Measurements from ENCODE around the gene UCHL5. TPM values are rescaled to one million over a fixed set of nuclear protein-coding genes. Genes with fewer than 3 reads are reported as not detected.

The UCHL5 gene, protein sequence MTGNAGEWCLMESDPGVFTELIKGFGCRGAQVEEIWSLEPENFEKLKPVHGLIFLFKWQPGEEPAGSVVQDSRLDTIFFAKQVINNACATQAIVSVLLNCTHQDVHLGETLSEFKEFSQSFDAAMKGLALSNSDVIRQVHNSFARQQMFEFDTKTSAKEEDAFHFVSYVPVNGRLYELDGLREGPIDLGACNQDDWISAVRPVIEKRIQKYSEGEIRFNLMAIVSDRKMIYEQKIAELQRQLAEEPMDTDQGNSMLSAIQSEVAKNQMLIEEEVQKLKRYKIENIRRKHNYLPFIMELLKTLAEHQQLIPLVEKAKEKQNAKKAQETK
- total RNA-seq: 19.7 TPM

DNA sequence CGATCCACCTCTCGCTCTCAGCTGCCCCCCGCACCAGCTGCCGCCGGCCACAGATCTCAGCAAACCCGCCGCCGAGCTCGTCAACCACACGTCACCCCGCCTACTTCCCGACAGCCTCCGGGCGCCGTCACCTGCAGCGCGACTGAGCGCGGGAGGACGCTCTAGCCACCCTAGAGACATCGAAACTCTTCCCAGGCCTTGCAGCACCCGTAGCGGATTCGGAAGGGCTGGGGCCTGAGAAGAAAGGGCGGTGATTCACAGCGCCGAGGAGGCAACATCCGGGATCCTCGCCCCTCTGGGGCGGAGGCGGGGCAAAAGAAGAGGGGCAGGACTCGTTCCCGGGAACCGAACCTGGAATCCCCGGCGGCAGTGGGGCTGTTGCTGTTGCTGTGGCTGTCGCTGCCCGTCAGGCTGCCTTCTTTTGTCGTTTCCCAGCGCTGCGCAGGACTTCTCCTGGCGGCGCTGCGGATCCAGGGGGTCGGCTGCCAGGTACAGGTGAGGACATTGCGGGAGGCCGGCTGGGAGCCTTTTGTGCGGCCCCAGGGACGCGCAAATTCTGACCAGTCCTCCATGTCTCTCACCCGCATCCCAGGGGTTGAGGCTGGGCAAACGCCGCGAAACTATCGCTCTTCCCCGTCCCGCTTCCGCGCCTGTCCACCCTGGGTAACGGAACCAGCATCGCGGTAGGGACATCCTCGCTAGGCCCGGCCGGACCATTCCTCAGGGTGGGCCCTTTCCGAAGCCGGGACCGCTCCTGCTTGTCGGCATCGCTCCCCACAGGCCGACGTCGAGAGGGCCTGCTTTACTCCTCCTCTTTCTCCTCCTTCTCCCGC is at the start of gene UCHL5, which contains the start of gene RO60:
Gene UCHL5 (minus strand): TSS at position 79 of the 833 bp plus-strand sequence. CDS start 100 bp downstream, outside the sequence.
Gene RO60 (plus strand): TSS at position 331 of the 833 bp plus-strand sequence. CDS start 9,443 bp downstream, outside the sequence.
- no peaks in the 10 kb centered on the region for H3K9me3 ChIP-seq (ENCODE audit: low read depth, low read length)
- peaks cover 23% of the 10 kb centered on the region for H3K4me1 ChIP-seq (ENCODE audit: insufficient read depth, low read length)
- peak within 1 kb of the TSS; percentile 91 for H3K4me3 ChIP-seq (ENCODE audit: low read length)
- H3K27me3 ChIP-seq (ENCODE audit: insufficient read depth, low read length): no peaks in the 10 kb centered on the region

DNA sequence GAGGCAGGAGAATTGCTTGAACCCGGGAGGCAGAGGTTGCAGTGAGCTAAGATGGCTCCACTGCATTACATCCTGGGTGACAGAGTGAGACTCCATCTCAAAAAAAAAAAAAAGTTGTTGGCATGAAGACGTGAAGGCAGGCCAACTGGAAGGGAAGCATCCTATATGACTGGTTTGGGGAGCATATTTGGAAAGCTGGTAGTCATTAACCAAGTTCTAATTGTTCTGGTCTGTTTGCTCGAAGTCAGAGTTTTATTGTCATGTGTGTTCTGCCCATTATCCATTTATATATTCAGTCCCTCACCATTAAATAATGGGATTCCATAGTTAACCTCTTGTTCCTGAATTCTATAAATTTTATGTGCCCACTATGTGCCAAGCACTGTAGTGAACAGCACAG is 49.3 kb upstream of the UCHL5 start:
- Histone ChIP-seq H3K9me3 (ENCODE audit: low read depth, low read length) (no peaks in the 10 kb centered on the region), H3K27me3 (ENCODE audit: insufficient read depth, low read length) (no peaks in the 10 kb centered on the region), H3K4me3 (ENCODE audit: low read length) (no peak overlapping the region), H3K4me1 (ENCODE audit: insufficient read depth, low read length) (peaks cover 31% of the 10 kb centered on the region)

DNA sequence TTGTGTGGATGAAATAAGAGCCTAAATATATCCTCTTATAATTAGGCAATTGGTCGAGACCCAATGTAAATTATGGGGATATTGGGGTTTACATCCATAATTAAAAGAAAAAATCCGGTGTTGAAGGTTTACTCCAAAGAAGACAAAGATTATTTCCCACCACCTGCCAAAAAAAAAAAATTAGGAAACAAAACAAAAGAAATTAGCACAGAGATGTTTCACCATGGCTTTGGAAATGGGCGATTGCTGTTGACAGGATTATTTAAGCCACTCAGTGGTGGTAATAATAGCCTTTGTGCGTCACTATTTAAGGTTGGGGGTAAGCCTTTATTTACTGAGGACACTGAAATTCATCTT is 46.6 kb upstream of the UCHL5 start:
- H3K4me3 ChIP-seq (ENCODE audit: low read length): peak overlapping the region; percentile 63
- no peaks in the 10 kb centered on the region for H3K9me3 ChIP-seq (ENCODE audit: low read depth, low read length)
- peaks cover 19% of the 10 kb centered on the region for H3K4me1 ChIP-seq (ENCODE audit: insufficient read depth, low read length)
- H3K27me3 ChIP-seq (ENCODE audit: insufficient read depth, low read length): no peaks in the 10 kb centered on the region

DNA sequence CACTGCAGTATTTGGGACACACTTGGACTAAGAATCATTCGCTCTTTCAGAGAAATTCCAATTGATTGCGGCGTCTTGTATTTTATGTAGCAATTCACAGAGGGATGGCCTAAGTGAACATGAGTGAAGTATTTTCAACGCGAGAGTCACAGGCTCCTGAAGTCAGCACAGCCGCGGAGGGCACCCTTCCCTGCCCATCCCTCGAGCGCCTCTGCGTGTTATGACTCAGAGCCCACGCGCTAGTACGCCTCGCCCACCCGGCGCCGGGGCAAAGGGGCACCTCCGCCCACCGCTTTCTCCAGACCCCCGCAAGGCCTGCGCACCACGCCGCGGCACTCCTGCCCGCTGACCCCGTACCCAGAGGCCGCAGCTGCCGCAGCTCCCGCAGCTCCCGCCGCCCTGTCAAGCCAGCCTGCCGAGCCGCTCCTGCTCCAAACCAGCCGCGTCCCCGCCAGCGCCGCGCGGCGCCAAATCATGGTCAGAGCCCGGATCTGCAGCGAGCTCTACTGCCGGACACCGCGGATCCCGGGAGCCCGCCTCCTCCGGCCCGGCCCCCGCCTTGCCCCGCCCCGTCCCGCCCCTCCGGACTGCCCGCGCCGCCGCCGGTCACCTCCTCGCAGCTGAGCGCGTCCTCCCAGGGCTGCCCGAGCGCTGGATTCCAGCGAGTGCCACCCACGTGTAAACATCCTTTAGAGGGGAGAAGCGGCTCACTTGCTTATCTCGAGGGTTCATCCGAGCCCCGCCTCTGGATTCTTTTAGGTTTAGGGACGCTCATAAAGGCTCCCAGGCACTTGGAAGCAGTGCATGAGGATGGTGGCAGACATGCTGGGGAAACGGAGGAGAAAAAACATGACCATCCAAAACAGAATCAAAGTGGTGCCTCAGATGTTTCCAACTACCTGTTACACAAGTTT is 46.0 kb upstream of the UCHL5 start, which contains the start of gene GLRX2:
Gene GLRX2 (minus strand): TSS at position 508 of the 914 bp plus-strand sequence. CDS start 32 bp downstream, at position 476.
- peak within 1 kb of the TSS; percentile 63 for H3K4me3 ChIP-seq (ENCODE audit: low read length)
- H3K9me3 ChIP-seq (ENCODE audit: low read depth, low read length): no peaks in the 10 kb centered on the region
- peaks cover 19% of the 10 kb centered on the region for H3K4me1 ChIP-seq (ENCODE audit: insufficient read depth, low read length)
- H3K27me3 ChIP-seq (ENCODE audit: insufficient read depth, low read length): no peaks in the 10 kb centered on the region

DNA sequence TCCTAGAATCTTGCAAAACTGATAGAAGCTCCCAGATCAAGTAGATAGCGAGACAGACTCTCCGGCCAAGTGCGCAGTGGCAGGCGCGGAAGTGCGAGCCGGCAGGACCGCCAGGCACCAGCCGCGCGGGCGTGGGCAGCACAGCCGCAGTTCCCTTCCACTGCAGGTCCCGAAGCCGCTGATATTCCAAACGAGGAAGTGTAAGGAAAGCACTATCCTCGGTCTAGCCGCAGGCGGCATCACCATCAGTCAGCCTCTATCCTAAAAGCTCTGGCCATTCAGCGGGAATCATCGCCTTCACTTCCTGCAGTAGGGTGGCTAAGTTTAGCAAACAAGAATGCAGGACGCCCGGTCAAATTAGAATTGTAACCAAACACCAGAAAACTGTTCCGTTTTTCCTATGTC is 45.3 kb upstream of the UCHL5 start:
- Histone ChIP-seq H3K9me3 (ENCODE audit: low read depth, low read length) (no peaks in the 10 kb centered on the region), H3K27me3 (ENCODE audit: insufficient read depth, low read length) (no peaks in the 10 kb centered on the region), H3K4me1 (ENCODE audit: insufficient read depth, low read length) (peaks cover 19% of the 10 kb centered on the region), H3K4me3 (ENCODE audit: low read length) (peak overlapping the region; percentile 63)

DNA sequence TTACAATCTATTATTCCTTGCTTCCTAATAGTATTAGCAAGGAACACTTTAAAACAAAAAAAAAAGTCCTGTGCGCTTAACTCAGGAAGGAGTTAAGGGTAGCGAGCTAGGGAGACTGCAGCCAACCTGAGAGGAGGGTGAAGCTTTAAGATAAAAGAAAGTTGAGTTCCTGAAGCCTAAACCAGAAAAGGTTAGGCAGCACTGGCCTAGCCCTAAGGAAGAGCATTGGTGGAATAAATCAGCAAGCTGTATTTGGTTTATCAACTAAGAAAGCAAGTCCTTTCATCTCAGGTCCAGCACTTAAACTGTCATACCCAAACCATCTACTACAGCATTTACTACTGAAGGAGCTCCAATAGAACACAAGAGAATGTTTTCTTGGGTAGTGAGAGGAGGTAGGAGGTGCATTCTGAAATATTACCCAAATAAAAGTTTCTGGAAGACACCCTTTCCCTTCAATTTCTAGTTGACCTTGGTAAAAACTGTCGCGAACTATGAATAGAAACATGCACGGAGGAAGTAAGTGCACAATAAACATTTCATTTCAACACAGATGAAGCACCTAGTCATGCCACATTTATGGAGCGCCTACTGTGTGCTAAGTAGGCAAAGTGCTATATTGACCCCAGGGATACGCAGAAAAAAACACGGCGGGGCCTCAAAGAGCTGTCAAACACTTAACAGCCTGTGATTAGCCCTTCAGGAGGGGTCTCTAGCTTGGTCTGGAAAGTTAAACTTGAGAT is 44.8 kb upstream of the UCHL5 start:
- peak overlapping the region; percentile 63 for H3K4me3 ChIP-seq (ENCODE audit: low read length)
- no peaks in the 10 kb centered on the region for H3K27me3 ChIP-seq (ENCODE audit: insufficient read depth, low read length)
- H3K4me1 ChIP-seq (ENCODE audit: insufficient read depth, low read length): peaks cover 19% of the 10 kb centered on the region
- no peaks in the 10 kb centered on the region for H3K9me3 ChIP-seq (ENCODE audit: low read depth, low read length)

DNA sequence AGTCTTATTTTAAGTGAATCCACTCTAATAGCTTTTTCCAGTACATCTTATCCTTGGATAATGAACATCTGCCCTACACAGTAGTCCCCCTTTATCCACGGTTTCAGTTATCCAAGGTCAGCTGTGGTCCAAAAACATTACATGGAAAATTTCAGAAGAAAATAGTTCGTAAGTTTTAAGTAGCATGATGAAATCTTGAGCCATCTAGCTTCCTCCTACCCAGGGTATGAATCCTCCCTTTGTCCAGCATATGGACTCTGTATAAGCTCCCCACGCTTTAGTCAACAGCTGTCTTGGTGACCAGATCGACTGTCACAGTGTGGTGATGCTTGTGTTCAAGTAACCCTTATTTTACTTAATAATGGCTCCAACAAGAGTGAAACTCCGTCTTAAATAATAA is 43.5 kb upstream of the UCHL5 start:
- peaks cover 19% of the 10 kb centered on the region for H3K4me1 ChIP-seq (ENCODE audit: insufficient read depth, low read length)
- H3K27me3 ChIP-seq (ENCODE audit: insufficient read depth, low read length): no peaks in the 10 kb centered on the region
- no peak overlapping the region for H3K4me3 ChIP-seq (ENCODE audit: low read length)
- H3K9me3 ChIP-seq (ENCODE audit: low read depth, low read length): no peaks in the 10 kb centered on the region

DNA sequence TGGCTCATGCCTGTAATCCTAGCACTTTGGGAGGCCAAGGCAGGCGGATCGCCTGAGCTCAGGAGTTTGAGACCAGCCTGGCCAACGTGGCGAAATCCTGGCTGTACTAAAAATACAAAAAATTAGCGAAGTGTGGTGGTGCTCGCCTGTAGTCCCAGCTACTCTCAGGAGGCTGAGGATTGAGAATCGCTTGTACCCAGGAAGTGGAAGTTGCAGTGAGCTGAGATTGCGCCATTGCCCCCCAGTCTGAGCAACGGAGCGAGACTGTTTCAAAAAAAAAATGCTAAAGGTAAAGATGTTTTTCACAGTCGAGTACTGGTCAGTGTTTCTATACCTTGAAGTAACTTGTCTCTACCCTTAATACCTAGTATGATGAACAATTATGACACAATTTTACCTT is 35.0 kb upstream of the UCHL5 start:
- Histone ChIP-seq H3K9me3 (ENCODE audit: low read depth, low read length) (no peaks in the 10 kb centered on the region), H3K4me3 (ENCODE audit: low read length) (no peak overlapping the region), H3K4me1 (ENCODE audit: insufficient read depth, low read length) (no peaks in the 10 kb centered on the region), H3K27me3 (ENCODE audit: insufficient read depth, low read length) (no peaks in the 10 kb centered on the region)

DNA sequence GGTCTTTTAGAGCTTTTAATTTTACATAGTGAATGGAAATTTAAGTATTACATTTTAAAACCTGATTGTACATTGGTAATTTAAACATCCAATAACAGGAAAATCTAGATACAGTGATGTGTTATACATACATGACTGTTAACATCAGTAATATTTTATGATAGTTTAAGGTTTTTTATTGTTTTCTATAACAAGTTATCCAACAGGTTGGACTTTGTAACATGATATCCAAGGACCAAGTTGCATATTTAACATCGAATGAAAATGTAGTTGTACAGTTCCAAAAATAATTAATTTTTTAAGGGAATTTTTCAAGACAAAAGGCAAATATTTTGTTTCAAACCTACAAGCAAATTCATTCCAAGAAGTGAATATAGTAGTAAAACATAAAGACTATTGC is 31.7 kb upstream of the UCHL5 start:
- Histone ChIP-seq H3K4me3 (ENCODE audit: low read length) (no peak overlapping the region), H3K4me1 (ENCODE audit: insufficient read depth, low read length) (no peaks in the 10 kb centered on the region)

DNA sequence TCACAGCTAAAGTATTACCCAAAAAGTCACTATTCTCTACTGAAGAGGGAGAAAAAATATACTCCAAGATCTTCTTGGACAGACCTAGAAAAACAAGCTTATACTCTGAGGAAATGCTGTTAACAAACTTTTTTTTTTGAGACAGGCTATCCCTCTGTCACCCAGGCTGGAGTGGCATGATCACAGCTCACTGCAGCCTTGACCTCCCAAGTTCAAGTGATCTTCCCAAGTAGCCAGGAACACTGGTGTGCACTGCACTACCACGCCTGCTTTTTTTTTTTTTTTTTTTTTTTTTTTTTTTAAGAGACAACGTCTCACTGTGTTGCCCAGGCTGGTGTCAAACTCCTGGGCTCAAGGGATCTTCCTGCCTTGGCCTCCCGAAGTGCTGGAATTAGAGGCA is 28.7 kb upstream of the UCHL5 start:
- Histone ChIP-seq H3K4me3 (ENCODE audit: low read length) (no peak overlapping the region), H3K4me1 (ENCODE audit: insufficient read depth, low read length) (no peaks in the 10 kb centered on the region)

More for the DNA sequence above, 31.7 kb upstream of the UCHL5 start:
- H3K9me3 ChIP-seq (ENCODE audit: low read depth, low read length): no peaks in the 10 kb centered on the region
- no peaks in the 10 kb centered on the region for H3K27me3 ChIP-seq (ENCODE audit: insufficient read depth, low read length)

DNA sequence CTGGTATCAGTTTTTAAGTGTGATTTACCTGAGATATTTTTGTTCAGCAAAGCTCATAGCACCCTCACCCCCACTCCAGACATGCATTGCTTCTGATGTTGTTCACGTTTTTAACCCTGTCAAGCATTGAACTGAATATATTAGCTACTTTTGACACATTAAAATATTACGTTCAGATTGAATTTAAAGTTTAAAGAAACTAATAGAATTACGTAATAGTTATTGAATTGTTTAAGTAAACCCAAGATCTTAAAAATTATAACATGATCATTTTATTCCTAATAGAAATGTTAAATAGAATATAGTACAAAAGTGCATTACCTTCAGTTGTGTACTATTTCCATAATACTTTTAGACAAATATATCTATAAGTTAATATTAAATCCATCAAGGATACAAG is 27.2 kb upstream of the UCHL5 start:
- Histone ChIP-seq H3K9me3 (ENCODE audit: low read depth, low read length) (no peaks in the 10 kb centered on the region), H3K4me1 (ENCODE audit: insufficient read depth, low read length) (no peaks in the 10 kb centered on the region), H3K27me3 (ENCODE audit: insufficient read depth, low read length) (no peaks in the 10 kb centered on the region), H3K4me3 (ENCODE audit: low read length) (no peak overlapping the region)

More for the DNA sequence above, 28.7 kb upstream of the UCHL5 start:
- H3K9me3 ChIP-seq (ENCODE audit: low read depth, low read length): no peaks in the 10 kb centered on the region
- no peaks in the 10 kb centered on the region for H3K27me3 ChIP-seq (ENCODE audit: insufficient read depth, low read length)

DNA sequence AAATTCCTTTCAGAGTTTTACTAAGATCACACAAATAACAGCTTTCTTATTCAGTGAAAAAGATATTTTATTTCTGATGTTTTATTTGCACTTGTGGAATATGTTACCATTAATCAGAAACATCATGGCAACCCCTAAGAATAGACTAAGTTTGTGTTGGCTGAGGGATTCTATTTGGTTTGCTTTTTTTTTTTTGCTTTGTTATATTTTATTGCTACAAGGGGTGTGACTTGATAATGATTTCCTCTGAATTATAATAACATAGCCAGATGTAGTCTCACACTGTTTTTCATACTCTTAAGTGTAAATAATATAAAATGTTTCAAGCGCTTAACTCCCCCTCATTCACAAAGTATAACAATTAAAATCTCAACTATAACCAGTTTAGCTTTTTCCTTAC is 26.1 kb upstream of the UCHL5 start:
- H3K27me3 ChIP-seq (ENCODE audit: insufficient read depth, low read length): no peaks in the 10 kb centered on the region
- H3K9me3 ChIP-seq (ENCODE audit: low read depth, low read length): no peaks in the 10 kb centered on the region
- H3K4me1 ChIP-seq (ENCODE audit: insufficient read depth, low read length): no peaks in the 10 kb centered on the region
- H3K4me3 ChIP-seq (ENCODE audit: low read length): no peak overlapping the region

DNA sequence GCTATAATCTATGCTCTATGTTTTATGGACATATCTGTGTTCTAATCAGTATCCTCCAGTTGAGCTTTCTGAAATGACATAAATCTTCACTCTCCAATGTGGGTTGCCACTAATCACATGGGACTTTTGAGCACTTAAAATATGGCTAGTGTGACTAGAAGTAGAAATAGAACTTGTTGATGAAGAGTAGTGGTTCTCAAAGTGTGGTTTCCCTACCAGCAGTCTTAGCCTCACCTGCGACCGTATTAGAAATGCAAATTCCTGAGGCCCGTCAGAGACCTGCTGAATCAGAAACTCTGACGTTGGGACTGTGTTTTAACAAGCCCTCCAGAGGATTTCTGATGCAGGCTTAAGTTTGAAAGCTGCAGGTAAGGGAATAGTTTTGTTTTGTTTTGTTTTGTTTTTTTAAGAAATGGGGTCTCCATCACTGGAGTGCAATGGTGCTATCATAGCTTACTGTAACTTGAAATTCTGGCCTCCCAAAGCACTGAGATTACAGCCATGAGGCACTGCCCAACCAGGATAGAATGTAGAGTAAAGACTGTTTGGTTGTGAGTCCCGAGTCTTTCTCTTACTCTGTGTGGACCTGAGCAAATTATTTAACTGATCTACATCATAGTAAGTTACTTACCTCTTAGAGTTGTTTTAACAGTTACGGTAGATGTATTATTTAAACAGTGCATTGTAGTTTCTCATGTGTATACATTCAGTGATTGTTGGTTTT is 24.4 kb upstream of the UCHL5 start:
- Histone ChIP-seq H3K4me1 (ENCODE audit: insufficient read depth, low read length) (no peaks in the 10 kb centered on the region), H3K4me3 (ENCODE audit: low read length) (no peak overlapping the region), H3K9me3 (ENCODE audit: low read depth, low read length) (no peaks in the 10 kb centered on the region), H3K27me3 (ENCODE audit: insufficient read depth, low read length) (no peaks in the 10 kb centered on the region)
